HepG2 (cell line): ENCODE measurements around the gene TSPAN11.

Experiments used
- AHDC1 ChIP-seq: sonication (generic); formaldehyde crosslinking; IDR thresholded peaks from 2 replicates; pipeline ENCODE4 v1.5.1; 2020; ENCODE audit warnings: mild to moderate bottlenecking, missing genetic modification reagents, borderline replicate concordance
- CREM ChIP-seq, 2 experiments: sonication (generic) in 1 of 2; formaldehyde crosslinking in 1 of 2; IDR thresholded peaks; 2 replicates each; pipeline versions ENCODE4 v1.4.0 to v1.6.1; 2016 to 2020; ENCODE audit warnings: antibody characterized with exemption in 1 of 2, mild to moderate bottlenecking in 1 of 2, missing genetic modification reagents in 1 of 2
- CTCF ChIP-seq: sonication (generic); formaldehyde crosslinking; IDR thresholded peaks from 2 replicates; pipeline ENCODE4 v1.5.0; 2020; ENCODE audit warnings: mild to moderate bottlenecking, missing genetic modification reagents, moderate library complexity
- HNRNPL ChIP-seq: fragments of 200-400 bp; formaldehyde crosslinking; IDR thresholded peaks from 2 replicates; pipeline ENCODE4 v1.6.1; 2017; ENCODE audit warnings: mild to moderate bottlenecking, low read depth, low read length
- KDM1A ChIP-seq: IDR thresholded peaks from 2 replicates; pipeline ENCODE4 v1.6.1; 2016; ENCODE audit warnings: missing compliant biosample characterization
- NFYB ChIP-seq: sonication (generic); formaldehyde crosslinking; IDR thresholded peaks from 2 replicates; pipeline ENCODE4 v1.4.0; 2020; ENCODE audit warnings: missing genetic modification reagents
- POLR2A ChIP-seq, 2 experiments: IDR thresholded peaks; 2 replicates each; pipeline ENCODE4 v1.6.1; 2011; ENCODE audit warnings: low read depth in 2 of 2, low read length in 2 of 2, mild to moderate bottlenecking in 1 of 2, moderate library complexity in 1 of 2; ENCODE audit not compliant: insufficient read depth in 1 of 2
- ZNF777 ChIP-seq: sonication (generic); formaldehyde crosslinking; IDR thresholded peaks from 2 replicates; pipeline ENCODE4 v1.4.0; 2020; ENCODE audit warnings: missing genetic modification reagents

DNA sequence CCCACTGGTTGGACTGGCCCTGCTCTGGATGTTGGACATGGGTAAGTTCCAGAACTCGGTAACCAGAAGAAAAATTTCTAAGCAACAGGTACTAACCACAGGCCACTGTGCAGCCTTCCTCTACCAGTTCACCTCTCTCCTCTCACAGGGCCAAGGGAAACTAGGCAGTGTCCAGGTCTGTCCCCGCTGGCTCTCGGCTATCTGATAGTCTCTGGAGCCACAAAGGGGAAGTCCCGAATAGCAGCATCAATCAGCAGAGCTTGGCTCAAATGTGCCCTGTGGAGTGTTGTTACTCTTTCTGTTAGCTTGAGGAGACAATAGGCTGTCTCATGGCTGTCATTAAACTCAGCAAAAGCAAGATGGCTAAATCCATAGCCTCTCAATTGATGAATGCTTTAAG, 73.2 kb downstream of the TSPAN11 start:
- TF ChIP-seq ZNF777 (CRISPR knock-in tag) (no peak), NFYB (CRISPR knock-in tag) (no peak), CREM (IDR thresholded peaks at IDR 0.05) (no peak), CREM (CRISPR knock-in tag; IDR thresholded peaks at IDR 0.05) (no peak), KDM1A (CRISPR knock-in tag) (no peak), POLR2A (IDR thresholded peaks at IDR 0.05; ENCODE audit: insufficient read depth in 1 of 2, low read depth in 2 of 2, low read length in 2 of 2) (no peak), CTCF (no peak), AHDC1 (CRISPR knock-in tag) (no peak), HNRNPL (no peak)
